Measurements from ENCODE around the gene HERC5.
"Not testable (repeated sequence)": the region's sequence is repeated elsewhere in the genome, so short reads cannot be mapped to it uniquely, and the experiment has no call there.

The HERC5 gene

GRCh38 chr4:88522702-88523324, 65.9 kb downstream of the HERC5 start:
- DNase-seq (ENCODE audit: low read depth, low spot score): no peak

GRCh38 chr4:88523325-88524129, 66.6 kb downstream of the HERC5 start, which contains the start of gene PYURF:
Gene PYURF, minus strand, starts transcription at chr4:88523776. Its CDS starts 76 bp downstream, at chr4:88523700.
- peak; percentile 91 for DNase-seq (ENCODE audit: low read depth, low spot score)

GRCh38 chr4:88524171-88524570, 67.3 kb downstream of the HERC5 start:
- no peak for DNase-seq (ENCODE audit: low read depth, low spot score)

GRCh38 chr4:88526221-88526815, 69.4 kb downstream of the HERC5 start:
- DNase-seq (ENCODE audit: low read depth, low spot score): no peak

GRCh38 chr4:88527787-88528186, 70.9 kb downstream of the HERC5 start:
- DNase-seq (ENCODE audit: low read depth, low spot score): no peak

GRCh38 chr4:88528861-88529260, 71.9 kb downstream of the HERC5 start:
- no peak for DNase-seq (ENCODE audit: low read depth, low spot score)

GRCh38 chr4:88531549-88531948, 74.6 kb downstream of the HERC5 start:
- no peak for DNase-seq (ENCODE audit: low read depth, low spot score)

GRCh38 chr4:88533088-88533790, 76.3 kb downstream of the HERC5 start:
- no peak for DNase-seq (ENCODE audit: low read depth, low spot score)

- no peak for DNase-seq (ENCODE audit: low read depth, low spot score)
These were observed 77.2 kb downstream of the HERC5 start for GRCh38 chr4:88533937-88534750.

- DNase-seq (ENCODE audit: low read depth, low spot score): no peak
These were observed 78.3 kb downstream of the HERC5 start for GRCh38 chr4:88535090-88535755.

GRCh38 chr4:88537709-88538108, 80.8 kb downstream of the HERC5 start:
- DNase-seq (ENCODE audit: low read depth, low spot score): no peak

- not testable (repeated sequence) for DNase-seq (ENCODE audit: low read depth, low spot score)
These were observed 82.6 kb downstream of the HERC5 start for GRCh38 chr4:88539322-88540068.

- no peak for DNase-seq (ENCODE audit: low read depth, low spot score)
These were observed 92.9 kb downstream of the HERC5 start for GRCh38 chr4:88549815-88550214.

Data from smooth muscle cell of the brain vasculature (primary cell).